ENCODE results near the gene LGALS1. TPM values are rescaled to one million over a fixed set of nuclear protein-coding genes. Genes with fewer than 3 reads are reported as not detected.

LGALS1 gene
- polyA plus RNA-seq, 1 donor (not counting 4 experiments of a cell fraction or from before 2014, with no cell fraction given): 2,086 TPM

GRCh38 chr22:37639070-37639760 is 36.2 kb upstream of the LGALS1 start, which contains the start of gene SH3BP1:
Gene SH3BP1 (plus strand): TSS chr22:37639669. CDS start chr22:37639788, 119 bp downstream.
- dilution Hi-C loops (cut with MboI; ENCODE audit: extremely low pct_ligation_motif_present, low sequenced_read_pairs): no loop called here
- Histone ChIP-seq H3K27me3 (ENCODE audit: control insufficient read depth, extremely low read depth, insufficient read depth, low read length) (no peaks in the 10 kb centered on the region), H2AFZ (ENCODE audit: control insufficient read depth, low read length) (no peak within 1 kb of the TSS), H3K9me1 (ENCODE audit: control insufficient read depth, extremely low read depth, insufficient read depth, low read length) (no peaks in the 10 kb centered on the region), H4K20me1 (ENCODE audit: control insufficient read depth, extremely low read depth, insufficient read depth, low read length) (peaks cover 4% of the 10 kb centered on the region), H3K36me3 (ENCODE audit: control insufficient read depth in 2 of 2, extremely low read depth in 1 of 2, insufficient read depth in 2 of 2, low read length in 2 of 2) (peaks cover 19 to 27% of the 10 kb centered on the region in 2 experiments), H3K9me3 (ENCODE audit: control insufficient read depth, low read depth, low read length) (no peaks in the 10 kb centered on the region), H3K9ac (ENCODE audit: control insufficient read depth, extremely low read depth, insufficient read depth, low read length) (peak within 1 kb of the TSS; percentile 63), H3K4me2 (ENCODE audit: control insufficient read depth, extremely low read depth, insufficient read depth, low read depth, low read length) (peak within 1 kb of the TSS; percentile 90), H3K27ac (ENCODE audit: control insufficient read depth, insufficient read depth, low read length) (peak within 1 kb of the TSS; percentile 67), H3K4me1 (ENCODE audit: control insufficient read depth, extremely low read depth, insufficient read depth, low read length) (peaks cover 34% of the 10 kb centered on the region), H3K4me3 (ENCODE audit: control insufficient read depth in 2 of 3, extremely low read depth in 1 of 3, insufficient read depth in 2 of 3, low read depth in 1 of 3, low read length in 3 of 3) (peak within 1 kb of the TSS; percentile 82 to 87 (median 84)), H3K79me2 (ENCODE audit: control insufficient read depth, insufficient read depth, low read length) (peaks cover 20% of the 10 kb centered on the region)
- DNase-seq (ENCODE audit: low read depth, low spot score): no peak
- no peak for FAIRE-seq
- TF ChIP-seq CTCF (optimal IDR thresholded peaks at IDR 0.05 in 1 of 3, IDR thresholded peaks at IDR 0.05 in 1 of 3, conservative IDR thresholded peaks at IDR 0.05 in 1 of 3; ENCODE audit: extremely low read depth in 1 of 3, insufficient read depth in 2 of 3, low read length in 3 of 3) (no peak), EZH2 (IDR thresholded peaks at IDR 0.05; ENCODE audit: low read length) (no peak)

GRCh38 chr22:37639771-37640590 is 35.5 kb upstream of the LGALS1 start:
- H3K79me2 ChIP-seq (ENCODE audit: control insufficient read depth, insufficient read depth, low read length): peaks cover 24% of the 10 kb centered on the region
- TF ChIP-seq EZH2 (IDR thresholded peaks at IDR 0.05; ENCODE audit: low read length) (no peak), CTCF (optimal IDR thresholded peaks at IDR 0.05 in 1 of 3, IDR thresholded peaks at IDR 0.05 in 1 of 3, conservative IDR thresholded peaks at IDR 0.05 in 1 of 3; ENCODE audit: extremely low read depth in 1 of 3, insufficient read depth in 2 of 3, low read length in 3 of 3) (no peak)
- peak overlapping the region; percentile 63 for H3K9ac ChIP-seq (ENCODE audit: control insufficient read depth, extremely low read depth, insufficient read depth, low read length)
- no peak for FAIRE-seq
- peak overlapping the region; percentile 67 for H3K27ac ChIP-seq (ENCODE audit: control insufficient read depth, insufficient read depth, low read length)
- no peaks in the 10 kb centered on the region for H3K9me3 ChIP-seq (ENCODE audit: control insufficient read depth, low read depth, low read length)
- dilution Hi-C loops (cut with MboI; ENCODE audit: extremely low pct_ligation_motif_present, low sequenced_read_pairs): no loop called here
- no peak for DNase-seq (ENCODE audit: low read depth, low spot score)
- no peaks in the 10 kb centered on the region for H3K27me3 ChIP-seq (ENCODE audit: control insufficient read depth, extremely low read depth, insufficient read depth, low read length)
- H2AFZ ChIP-seq (ENCODE audit: control insufficient read depth, low read length): no peak overlapping the region
- H3K4me1 ChIP-seq (ENCODE audit: control insufficient read depth, extremely low read depth, insufficient read depth, low read length): peaks cover 31% of the 10 kb centered on the region
- H4K20me1 ChIP-seq (ENCODE audit: control insufficient read depth, extremely low read depth, insufficient read depth, low read length): peaks cover 4% of the 10 kb centered on the region
- H3K4me3 ChIP-seq (ENCODE audit: control insufficient read depth in 2 of 3, extremely low read depth in 1 of 3, insufficient read depth in 2 of 3, low read depth in 1 of 3, low read length in 3 of 3): peak overlapping the region; percentile 82 to 87 (median 84)
- peaks cover 26 to 35% of the 10 kb centered on the region in 2 experiments for H3K36me3 ChIP-seq (ENCODE audit: control insufficient read depth in 2 of 2, extremely low read depth in 1 of 2, insufficient read depth in 2 of 2, low read length in 2 of 2)
- no peaks in the 10 kb centered on the region for H3K9me1 ChIP-seq (ENCODE audit: control insufficient read depth, extremely low read depth, insufficient read depth, low read length)
- H3K4me2 ChIP-seq (ENCODE audit: control insufficient read depth, extremely low read depth, insufficient read depth, low read depth, low read length): peak overlapping the region; percentile 90

Data from keratinocyte (primary cell).